GM19099 (cell line): ENCODE data around the gene ST3GAL4.

ENCODE experiments used
- POLR2A ChIP-seq: IDR thresholded peaks from 3 replicates; pipeline ENCODE4 v1.6.1; 2011; ENCODE audit warnings: low read depth; ENCODE audit not compliant: insufficient read length; ENCODE audit errors: extremely low read depth

Gene ST3GAL4

DNA sequence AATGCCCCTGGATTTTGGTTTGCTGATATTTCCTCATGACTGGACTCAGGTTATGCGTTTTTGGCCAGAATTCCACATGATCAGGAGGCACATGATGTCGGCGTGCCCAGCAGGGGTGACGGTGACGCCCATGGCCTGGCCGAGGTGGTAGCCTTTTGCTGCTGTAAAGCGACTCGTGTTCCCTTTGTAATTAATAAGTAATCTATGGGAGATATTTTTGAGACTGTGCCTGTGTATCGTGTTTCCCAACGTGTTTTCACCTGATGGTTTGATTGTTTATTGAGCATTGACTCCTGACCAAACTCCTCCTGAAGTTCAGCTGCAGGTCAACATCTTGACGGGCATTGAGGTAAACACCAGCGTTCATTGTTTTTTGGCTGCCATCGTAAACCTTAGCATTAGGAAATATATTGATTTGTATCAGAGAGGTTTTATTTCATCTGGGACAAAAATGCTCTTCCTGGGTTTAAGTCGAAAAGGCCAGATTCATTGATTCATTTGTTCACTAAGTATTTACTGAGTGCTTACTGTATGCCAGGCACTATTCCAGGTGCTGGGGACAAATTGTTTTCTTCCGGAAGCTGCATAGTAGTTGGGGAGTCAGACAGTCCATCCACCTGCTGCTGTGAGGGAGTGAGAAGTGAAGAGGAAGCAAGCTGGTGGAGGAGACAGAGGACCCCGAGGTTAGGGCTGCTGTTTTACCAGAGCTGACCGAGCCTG is 28.0 kb upstream of the ST3GAL4 start:
- TF ChIP-seq POLR2A, result no peak

- TF ChIP-seq POLR2A, result no peak
Observed at GRCh38 chr11:126328001-126328390, 27.5 kb upstream of the ST3GAL4 start.

- TF ChIP-seq POLR2A, result no peak
Observed at GRCh38 chr11:126328444-126328843, 27.0 kb upstream of the ST3GAL4 start.

DNA sequence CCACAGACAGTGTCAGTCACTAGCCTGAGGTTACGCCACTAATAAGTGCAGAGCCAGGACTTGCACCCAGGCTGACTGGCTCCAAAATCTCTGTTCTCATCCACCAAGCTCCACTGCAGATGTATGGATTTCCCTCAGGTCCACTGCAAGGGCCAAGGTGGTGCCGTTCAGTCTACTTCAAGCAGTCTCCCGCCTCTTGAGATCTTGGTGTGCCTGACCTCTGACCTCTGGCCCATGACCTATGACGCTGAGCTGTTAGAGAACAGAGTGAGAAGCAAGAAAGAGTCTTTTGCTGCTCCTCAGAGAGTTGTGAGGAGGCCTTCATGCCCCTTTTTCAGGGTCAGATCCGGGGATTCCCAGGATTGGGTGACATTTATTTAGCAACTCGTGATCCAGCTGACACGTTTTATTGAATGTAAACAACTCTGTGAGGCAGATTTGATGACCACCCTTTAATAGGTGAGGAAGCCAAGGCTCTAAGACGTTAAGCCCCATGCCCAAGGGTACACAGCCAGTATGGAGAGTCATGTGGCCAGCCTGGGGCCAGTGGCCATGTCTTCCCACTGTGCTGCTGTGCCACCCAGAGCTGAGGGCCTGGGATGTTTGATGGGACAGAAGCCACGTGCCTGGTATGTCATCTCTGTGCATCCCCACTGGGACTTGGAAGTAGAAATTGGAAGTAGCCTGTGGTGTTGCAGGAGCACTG is 26.4 kb upstream of the ST3GAL4 start:
- TF ChIP-seq POLR2A, result no peak

DNA sequence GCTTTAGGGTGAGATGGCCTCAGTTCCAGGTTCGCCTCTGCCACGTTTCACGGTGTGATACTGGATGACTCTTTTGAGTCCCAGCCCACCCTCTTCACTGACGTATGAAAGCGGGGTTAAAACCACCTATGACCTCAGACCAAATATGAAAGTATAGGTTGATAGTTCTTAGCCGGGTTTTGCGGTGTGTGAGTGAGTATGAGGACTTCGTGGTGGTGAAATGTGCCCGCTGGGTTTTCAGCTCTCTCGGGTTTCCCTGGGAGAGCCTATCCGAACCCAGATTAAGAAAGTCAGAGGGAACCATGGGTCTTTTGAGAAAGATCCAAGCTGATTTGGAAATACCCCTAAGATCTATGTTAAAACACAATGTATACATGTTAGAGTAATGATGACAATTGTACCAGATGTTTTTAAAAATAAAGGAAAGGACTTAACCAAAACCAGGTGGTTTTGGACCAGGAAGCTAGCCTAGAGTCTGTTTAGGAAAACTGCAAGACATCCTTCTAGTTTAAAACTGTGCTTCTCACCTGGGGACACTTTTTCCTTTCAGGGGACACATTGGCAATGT is 25.8 kb upstream of the ST3GAL4 start:
- no peak for TF ChIP-seq POLR2A

- no peak for TF ChIP-seq POLR2A
Observed at GRCh38 chr11:126331286-126331685, 24.2 kb upstream of the ST3GAL4 start.

DNA sequence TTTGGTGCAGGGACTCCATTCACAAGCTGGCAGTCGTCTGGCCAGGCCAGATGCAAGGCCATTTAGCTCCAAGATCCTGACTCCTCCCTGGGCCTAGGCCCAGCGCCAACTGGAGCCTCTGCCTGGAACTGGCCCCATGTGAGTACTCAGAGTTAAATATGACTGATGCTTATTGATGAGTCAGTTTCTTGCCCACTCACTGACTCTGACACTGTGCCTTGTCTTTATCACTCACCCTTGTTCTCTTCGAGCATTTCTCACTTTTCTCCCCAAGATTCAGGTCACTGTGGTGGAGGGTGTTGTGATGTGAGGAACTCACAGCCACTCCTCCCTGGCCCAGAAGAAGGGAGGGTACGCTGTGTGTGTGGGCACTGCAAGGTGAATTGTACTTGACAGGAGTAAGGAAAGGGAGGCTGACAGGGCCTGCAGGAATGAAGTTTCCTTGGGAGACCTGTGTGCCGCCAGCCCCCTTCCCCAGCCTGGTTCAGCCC is 23.2 kb upstream of the ST3GAL4 start:
- no peak for TF ChIP-seq POLR2A

DNA sequence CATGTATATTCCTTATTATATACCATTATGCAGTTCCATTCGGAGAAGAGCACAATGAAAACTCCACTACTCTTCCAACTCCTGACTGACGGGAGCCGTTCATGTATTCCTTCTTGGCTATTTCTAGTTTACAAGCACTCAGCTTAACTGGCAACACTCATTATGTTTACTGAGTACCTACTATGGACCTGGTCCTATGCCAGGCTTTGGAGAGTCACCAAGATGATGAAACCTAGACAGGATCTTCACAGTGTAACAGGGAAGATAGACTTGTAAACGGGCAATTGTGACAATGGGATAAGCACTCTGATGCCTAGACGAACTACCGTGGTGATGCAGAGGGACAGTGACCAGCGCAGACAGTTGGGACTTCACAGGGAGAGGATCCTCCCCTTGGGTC is 22.3 kb upstream of the ST3GAL4 start:
- TF ChIP-seq POLR2A, result no peak

DNA sequence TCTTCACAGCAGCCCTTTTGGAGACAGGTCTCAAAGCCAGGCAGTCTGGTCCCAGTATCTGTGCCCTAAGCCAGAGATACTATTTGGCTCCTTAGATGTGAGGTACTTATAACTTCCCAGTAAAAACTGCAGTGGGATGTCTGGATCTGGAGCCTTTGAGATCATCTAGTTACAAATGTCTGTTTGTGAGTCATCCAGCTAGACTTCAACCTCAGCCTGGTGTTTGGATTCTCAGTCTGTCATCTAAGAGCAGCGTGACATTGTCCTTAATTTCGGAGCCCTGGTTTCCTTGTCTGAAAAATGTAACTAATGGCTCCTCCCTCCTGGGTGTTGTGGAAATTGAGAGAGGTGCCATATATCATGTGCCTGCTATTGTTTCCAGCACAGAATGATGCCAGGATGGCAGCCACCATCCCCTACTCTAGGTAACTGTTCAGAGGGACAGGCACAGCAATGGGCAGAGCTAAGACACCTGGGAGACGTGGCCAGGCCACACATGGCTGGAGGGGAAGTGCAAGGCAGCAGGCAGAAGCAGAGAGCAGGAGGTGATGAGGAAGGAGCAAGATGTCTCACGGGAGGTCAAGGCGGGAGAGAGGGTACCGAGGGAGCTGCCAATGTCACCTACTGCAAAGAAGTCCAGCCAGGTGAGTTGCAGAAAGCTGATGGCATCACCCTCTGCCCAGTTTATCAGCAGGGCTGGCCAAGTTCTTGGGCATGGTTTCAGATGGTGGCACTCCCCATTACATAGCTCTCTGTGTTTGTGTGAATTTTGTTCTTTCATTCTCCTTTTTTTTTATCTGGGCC is 20.6 kb upstream of the ST3GAL4 start:
- TF ChIP-seq POLR2A, result no peak

- no peak for TF ChIP-seq POLR2A
Observed at GRCh38 chr11:126335463-126335760, 20.1 kb upstream of the ST3GAL4 start.

DNA sequence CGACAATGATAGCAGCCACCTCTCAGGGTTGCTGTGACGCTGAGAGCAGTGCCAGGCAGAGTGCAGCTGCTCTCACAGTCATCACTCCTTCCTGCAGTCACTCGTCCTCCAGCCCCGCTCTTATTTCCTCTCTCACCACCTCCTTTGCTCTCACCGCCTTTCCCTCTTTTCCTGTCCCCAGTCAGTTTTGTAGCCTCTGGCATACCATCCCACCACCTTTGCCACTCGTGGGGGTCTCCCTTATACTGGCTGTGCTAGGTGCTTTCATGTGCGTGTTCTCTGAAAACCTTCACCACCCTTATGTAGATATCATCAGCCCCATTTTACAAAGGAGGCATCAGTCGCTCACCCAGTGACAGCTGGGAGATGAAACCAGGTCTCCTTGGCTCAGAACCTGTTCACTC is 19.3 kb upstream of the ST3GAL4 start:
- TF ChIP-seq POLR2A, result no peak

GRCh38 chr11:126336671-126337101 is 18.8 kb upstream of the ST3GAL4 start:
- TF ChIP-seq POLR2A, result no peak

DNA sequence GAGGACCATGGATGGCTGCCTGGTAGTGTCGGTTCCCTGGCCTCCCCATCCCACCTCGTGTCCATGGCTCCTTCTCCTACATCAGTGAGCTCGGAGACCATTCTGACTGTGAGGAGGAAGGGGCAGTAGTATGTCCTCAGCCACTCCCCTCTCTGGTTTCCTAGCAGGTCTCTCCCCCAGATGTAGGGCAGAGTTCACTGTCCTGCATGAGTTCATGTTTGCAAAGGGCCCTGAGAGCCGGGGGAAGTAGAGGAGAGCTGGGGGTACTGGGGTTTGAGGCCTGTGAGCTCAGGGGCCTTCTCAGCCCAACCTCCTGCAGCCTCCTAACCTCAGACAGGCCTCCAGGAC is 18.4 kb upstream of the ST3GAL4 start:
- no peak for TF ChIP-seq POLR2A

DNA sequence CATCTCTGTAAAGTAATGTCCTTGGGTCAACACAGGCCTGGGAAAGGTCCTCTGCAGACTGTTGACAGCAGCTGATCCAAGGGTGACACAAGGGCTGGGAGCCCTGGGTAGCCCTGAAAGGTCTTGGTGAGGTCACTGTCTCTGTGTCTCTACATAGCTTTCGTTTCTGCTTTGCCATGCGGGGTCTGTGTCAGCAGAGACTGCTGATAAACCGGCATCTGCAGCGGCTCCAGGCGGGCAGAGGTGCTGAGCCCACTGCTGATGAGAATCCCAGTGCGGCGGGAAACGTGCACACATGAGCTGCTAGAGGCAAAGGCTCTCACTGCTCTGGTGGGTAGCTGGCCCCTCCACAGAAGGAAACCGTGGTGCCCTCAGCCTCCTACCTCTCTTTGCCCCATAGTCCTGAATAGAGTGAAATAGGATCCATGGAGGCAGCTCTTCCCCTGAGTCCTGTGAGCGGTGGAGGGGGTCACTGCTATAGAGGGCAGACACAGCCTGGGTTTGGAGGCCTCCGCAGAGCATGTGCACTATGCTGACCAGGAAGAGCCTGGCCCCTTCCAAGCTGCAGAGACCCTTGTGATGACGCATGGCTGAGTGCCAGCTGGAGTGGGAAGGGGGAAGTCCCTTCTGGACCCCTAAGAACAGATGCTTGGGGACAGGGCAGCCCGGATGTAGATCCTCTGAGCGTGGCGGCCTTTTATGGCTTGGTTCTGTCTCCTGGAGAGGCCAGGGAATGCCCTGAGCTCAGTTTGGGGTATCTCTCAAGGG is 17.8 kb upstream of the ST3GAL4 start:
- no peak for TF ChIP-seq POLR2A
